HG03175 (cell line): ENCODE results near the gene SLC45A1.

ENCODE experiments used
- ATAC-seq: cut with Tn5 transposase; IDR thresholded peaks from one replicate; pipeline ENCODE4 v1.9.1; 2021; ENCODE audit warnings: mild to moderate bottlenecking, moderate library complexity; ENCODE audit not compliant: unreplicated experiment

The SLC45A1 gene

DNA sequence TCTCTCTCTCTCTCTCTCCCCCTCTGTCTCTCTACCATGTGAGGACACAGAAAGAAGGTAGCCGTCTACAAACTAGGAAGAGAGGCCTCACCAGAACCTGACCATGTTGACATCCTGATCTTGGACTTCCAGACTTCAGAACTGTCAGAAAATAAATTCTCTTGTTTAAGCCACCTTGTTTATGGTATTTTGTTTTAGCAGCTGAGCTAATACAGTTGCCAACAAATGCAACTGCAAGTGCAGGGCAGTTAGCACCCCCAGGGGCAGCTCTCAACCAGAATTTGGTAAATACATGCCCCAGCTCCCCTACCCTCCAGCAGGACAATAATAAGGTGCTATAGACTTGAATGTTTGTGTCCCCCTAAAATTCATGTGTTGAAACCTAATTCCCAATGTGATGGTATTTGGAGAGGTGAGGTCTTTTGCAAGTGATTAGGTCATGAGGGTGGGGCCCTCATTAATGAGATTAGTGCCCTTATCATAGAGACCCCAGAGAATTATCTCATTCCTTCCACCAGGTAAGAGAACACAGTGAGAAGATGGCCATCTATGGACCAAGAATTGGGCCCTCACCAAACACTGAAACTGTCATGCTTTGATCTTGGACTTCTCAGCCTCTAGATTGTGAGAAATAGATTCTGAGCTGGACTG lies 6.7 kb upstream of the SLC45A1 start:
- no peak for ATAC-seq

DNA sequence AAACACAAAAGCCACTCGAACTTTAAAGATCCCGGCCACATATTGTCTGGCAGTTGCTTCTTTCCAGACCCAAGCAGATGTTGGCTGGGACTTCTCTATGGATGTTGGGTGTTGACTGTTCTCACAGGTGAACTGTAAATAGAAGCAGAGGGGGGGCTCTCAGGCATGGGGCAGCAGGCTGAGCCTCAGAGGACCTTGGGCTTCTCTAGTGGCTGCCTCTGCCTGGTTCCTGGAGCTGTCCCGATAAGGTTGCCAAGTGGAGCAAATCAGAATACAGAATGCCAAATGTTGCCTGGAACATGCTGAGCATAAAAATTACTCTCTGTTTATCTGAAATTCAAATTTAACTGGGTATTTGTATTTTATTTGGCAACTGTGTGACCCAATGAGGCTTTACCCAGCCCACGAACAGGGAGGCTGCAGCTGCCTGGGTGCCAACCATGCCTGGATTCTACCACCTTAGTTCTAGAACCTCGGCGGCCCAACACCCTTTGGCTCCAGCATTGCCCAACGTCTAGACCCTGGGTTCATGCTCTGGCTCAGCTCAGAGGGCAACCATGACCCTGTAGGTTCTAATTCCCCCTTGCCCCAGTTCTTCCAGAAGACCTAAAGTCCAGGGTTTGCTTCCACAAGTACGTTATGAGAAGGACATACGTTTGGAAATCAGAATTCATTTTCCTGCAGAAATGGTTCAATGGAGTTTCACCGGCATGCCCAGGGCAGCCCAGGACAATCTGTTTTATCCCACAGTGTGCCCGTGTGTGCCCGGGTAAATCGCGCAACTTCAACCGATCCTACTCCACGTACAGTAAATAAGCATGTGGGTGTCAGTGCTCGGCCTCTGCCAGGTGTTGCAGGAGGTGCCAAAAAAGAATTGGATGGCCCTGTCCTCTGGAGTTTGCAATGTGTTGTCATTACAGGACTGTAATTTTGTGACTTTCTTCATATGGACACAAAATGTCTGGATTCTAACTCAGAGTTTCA lies 5.4 kb upstream of the SLC45A1 start:
- no peak for ATAC-seq

DNA sequence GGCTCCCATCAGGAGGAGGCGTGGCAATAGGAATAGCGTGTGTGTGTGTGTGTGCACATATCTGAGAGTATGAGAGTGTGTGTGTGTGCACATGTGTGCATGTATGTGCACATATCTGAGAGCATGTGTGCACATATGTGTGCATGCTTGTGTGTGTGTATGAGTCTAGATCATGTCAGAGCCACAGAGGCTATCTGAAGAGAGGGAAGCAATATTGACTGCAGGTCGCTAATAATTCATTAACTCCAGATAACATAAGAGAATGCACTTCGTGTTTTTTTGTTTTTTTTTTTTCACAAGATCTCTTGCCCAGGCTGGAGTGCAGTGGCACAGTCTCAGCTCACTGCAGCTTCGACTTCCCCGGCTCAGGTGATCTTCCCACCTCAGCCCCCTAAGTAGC lies 4.7 kb upstream of the SLC45A1 start:
- ATAC-seq, result no peak

DNA sequence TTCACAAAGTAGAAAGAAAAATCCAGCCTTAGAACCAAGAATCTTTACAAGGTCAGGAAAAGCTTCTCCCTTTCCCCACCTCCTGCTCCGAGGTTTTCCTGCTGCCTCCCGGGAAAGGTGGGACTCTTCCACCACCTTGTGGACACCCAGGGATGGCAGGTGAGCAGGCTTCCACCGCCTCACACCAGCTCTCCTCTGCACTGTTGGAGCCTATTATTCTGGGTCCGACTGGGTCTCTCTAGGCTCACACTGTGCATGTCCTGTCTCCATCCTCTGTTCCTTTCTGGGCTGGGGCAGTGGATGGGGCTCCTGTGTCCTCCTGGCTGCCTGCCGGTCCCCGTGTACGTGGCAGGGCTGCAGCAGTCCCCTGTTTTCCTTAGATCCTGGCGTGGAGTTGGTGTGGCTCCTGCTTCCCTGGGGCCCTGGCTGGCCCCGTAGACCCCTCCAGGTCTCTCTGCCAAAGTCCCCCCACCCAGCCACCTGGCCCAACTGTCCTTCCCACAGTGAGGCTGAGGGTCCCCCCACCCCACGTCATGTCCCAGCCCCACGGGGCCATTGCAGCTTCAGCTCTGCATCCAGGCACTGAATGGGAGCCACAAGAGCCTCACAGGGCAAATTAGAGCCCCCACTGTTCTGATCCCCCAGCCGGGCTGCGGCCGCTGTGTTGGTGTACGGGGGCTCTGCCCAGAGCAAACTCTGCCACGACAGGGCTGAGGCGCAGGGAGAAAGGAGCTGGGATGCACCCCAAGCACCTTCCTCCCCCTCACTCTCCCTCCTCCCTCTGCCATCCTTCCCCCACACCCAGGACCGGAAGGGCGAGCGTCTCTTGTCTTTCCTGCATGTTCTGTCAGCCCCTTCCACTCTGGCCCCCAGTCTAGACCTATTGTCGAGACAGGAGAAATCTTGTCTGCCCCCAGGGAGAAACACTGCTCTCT lies 3.3 kb upstream of the SLC45A1 start:
- ATAC-seq, result peak; percentile 47

DNA sequence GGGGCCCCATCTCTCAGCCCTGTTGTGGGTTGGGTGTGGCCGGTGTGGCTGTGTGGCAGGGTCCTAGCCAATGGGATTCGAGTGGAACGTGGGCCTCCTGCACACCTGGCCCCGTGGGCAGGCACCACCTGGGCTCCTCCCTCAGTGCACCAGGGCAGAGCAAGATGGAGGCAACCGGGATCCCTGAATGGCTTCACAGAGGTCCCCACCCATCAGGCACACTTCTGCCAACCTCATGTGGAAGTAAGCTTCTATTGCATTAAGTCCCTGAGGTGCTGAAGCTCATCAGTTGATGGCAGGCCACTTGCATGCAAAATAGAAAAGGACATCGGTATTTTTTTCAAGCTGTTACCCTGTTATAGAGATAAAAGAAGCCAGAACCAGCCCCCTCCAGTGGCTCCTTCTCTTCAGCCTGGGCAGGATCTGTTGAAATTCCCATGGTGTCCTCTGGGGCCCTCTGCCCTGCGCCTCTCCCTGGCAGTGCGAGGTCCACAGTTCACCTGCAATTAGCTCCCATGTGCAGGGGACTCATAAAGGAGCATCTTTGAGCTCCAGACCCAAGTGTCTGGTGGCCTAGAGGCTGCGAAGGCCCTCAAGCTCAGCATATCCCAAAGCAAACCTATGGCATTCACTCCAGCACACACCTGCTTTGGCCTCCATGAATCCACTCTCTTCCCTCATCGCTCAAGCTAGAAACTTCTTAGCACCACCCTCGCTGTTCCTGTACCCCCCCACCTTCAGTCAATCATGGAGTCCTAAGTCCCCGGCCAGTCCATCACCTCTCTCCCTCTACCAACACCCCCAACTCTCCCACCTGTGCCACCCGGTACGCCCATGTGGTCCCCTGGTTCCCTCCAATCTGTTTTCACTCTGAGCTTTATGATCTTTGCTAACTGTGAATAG lies 2.1 kb upstream of the SLC45A1 start:
- ATAC-seq, result no peak

DNA sequence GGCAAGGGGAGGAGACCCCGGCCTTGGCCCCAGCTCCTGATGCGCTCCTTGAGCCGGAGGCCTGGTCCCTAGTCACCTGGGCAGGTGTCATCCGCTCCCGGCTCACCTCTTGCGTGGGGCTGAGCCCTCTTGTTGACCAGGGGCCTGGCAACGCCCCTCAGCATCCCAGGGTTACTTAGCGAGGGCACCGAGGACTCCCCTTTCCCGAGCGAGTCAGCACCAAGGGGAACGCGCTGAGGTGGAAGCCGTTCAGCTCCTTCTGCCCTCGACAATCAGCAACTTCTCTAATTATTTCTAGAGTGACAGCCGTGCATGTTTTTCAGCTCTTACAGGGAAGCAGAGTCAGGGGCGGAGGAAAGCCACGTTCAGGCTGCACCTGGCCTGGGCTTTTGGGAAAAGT lies 522 bp downstream of the SLC45A1 start:
- no peak for ATAC-seq

DNA sequence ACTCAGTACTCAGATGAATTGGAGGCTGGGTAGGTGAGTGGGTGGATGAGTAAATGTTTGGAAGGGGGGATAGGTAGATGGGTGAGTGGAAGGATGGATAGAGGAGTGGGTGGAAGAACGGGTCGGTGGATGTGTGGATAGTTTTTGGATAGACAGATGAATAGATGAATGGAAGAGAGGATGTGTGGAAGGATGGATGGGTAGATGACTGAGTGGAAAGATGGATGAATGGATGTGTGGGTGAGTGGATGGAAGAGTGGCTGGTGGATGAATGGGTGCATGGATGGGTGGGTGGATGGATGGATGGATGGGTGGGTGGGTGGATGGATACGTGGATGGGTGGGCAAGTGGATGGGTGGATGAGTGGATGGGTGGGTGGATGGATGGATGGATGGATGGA lies 3.7 kb downstream of the SLC45A1 start:
- ATAC-seq, result no peak

DNA sequence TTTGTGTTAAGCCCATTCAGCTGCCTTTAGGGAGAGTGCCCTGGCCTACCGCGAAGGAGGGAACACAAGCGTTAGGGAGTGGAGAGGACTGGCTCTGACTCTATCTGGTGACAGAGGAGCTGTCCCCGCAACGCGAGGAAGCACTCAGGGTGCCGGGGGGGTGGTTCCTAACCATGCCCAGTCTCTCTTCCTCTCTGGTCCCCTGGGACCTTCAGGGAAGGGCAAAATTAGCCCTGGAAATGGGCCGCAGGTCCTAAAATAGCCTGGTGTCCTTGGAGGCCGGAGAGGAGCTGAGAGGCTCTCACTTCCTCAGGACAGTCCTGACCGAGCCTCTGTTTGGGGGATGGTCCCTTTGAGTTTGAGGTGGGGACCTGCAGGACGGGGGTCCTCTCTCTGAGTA lies 5.8 kb downstream of the SLC45A1 start:
- ATAC-seq, result no peak

DNA sequence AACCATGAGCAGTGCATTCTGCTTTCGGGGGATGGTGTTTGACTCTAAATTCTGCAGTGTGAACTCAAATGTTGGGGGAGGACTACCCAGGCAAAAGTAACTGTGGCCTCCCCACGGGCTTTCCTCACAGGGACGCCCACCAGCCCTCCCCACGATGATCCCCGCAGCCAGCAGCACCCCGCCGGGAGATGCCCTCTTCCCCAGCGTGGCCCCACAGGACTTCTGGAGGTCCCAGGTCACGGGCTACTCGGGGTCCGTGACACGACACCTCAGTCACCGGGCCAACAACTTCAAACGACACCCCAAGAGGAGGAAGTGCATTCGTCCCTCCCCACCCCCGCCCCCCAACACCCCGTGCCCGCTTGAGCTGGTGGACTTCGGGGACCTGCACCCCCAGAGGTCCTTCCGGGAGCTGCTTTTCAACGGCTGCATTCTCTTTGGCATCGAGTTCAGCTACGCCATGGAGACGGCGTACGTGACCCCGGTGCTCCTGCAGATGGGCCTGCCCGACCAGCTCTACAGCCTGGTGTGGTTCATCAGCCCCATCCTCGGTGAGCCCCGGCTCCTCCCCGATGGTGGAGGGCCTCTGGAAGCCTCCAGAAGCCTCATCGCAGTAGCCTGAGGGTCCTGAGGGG lies 6.4 kb downstream of the SLC45A1 start:
- ATAC-seq, result no peak

DNA sequence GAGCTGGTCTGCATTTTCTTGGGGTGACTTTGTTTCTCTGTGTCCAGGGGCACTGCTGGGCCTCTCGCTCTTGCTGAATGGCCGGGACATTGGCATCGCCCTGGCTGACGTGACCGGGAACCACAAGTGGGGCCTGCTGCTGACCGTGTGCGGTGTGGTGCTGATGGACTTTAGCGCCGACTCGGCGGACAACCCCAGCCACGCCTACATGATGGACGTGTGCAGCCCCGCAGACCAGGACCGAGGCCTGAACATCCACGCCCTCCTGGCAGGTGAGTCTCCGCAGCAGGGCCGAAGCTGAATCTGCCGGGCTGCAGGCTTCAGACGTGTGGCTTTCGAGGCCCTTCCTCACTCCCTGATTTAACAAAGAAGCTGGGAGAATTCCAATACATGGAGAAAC lies 7.9 kb downstream of the SLC45A1 start:
- ATAC-seq, result no peak

DNA sequence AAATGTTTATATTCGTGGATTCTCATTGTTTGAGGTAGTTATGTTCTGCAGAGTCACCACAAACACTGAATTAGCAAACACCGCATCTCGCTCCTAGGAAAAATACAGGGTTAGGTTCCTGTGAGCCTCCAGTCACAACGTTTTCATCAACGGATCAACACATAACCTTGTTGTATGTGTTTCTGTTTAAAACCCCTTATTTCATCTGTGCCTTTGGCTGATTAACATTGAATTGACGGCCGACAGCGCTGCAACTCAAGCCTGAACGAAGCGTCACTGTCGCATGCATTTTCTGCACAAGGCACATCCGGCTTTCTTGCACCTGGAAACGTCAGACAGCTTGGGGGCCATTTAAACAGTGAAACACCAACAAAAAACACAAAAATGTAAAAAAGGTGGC lies 8.4 kb downstream of the SLC45A1 start:
- no peak for ATAC-seq

DNA sequence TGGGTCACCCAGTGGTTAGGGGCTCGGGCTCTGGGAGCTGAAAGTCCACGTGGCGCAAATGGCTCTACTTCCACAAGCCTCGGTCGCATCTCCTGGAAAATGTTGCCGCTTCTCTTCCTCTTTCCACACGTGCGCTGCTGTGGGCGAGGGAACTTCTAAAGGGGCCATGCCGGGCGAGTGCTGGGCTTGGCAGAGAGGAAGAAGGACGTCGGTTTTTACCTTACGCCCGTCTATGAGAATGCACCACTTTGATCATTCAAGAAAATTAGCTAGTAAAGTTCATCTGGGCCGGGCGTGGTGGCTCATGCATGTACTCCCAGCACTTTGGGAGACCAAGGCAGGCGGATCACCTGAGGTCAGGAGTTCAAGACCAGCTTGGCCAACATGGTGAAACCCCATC lies 10.4 kb downstream of the SLC45A1 start:
- ATAC-seq, result no peak

DNA sequence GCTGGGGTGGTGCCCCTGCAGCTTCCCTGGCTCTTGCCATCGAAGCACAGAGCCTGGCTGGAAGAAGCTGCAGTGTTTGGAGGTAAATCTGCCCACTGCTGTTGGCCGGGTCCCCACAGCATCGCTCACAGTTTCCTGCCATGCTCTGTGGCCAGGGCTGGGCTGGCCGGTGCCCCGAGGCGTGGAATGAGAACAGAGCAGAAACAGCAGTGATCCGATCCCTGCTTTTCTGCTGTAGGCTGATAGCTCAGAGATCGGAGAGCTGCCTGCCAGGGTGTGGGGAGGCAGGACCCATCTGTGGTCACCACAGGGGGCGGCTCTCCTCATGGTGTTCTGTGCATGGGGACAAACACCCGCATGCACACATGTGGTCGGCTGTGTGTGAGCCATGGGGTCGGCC lies 11.5 kb downstream of the SLC45A1 start:
- no peak for ATAC-seq

DNA sequence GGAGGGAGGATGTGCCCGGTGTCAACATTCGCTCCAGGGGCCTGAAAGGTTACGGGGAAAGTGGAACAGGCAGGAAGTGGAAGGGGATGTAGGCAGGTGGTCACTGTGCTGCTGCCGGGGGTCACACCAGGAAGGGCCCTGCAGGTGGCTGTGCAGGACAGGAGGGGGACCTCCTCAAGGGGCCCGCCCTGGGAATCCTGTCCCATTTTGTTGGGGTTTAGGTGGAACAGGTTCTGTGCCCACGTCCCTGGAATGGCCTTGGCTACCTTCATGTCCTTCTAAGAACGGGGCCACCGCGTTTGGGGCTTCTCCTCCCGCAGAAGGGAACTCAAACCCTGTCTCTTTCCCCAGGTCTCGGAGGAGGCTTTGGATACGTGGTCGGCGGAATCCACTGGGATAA lies 11.9 kb downstream of the SLC45A1 start:
- no peak for ATAC-seq

DNA sequence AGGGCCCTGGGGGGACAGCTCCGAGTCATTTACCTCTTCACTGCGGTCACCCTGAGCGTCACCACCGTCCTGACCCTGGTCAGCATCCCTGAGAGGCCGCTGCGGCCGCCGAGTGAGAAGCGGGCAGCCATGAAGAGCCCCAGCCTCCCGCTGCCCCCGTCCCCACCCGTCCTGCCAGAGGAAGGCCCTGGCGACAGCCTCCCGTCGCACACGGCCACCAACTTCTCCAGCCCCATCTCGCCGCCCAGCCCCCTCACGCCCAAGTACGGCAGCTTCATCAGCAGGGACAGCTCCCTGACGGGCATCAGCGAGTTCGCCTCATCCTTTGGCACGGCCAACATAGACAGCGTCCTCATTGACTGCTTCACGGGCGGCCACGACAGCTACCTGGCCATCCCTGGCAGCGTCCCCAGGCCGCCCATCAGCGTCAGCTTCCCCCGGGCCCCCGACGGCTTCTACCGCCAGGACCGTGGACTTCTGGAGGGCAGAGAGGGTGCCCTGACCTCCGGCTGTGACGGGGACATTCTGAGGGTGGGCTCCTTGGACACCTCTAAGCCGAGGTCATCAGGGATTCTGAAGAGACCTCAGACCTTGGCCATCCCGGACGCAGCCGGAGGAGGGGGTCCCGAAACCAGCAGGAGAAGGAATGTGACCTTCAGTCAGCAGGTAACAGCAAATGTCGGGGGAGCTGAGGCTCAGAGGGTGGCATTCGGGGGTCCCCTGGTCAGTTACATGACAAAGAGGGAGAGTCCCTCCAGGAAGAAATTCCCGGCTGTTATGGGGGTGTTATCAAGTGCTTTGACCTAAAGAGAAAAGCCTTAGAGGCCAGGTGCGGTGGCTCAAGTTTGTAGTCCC lies 12.6 kb downstream of the SLC45A1 start:
- no peak for ATAC-seq

DNA sequence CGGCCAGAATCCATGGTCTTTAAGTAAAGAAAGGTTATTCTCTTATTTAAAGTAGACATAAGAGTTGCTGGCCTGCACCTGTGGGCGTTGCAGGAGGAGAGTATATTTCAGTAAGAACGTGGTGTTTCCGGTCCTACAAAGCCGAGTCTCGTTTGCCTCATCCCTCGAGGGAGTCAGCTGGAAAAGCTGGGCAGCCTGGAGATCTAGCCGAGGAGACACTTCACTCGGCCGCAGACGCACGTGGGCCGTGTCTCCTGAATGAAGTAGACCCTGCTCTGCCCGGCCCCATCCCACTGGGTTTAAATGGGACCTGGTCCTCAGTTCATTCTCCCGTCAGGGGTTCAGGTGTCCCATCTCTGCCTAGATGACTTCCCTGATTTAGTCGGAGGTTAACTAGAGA lies 14.9 kb downstream of the SLC45A1 start:
- no peak for ATAC-seq

DNA sequence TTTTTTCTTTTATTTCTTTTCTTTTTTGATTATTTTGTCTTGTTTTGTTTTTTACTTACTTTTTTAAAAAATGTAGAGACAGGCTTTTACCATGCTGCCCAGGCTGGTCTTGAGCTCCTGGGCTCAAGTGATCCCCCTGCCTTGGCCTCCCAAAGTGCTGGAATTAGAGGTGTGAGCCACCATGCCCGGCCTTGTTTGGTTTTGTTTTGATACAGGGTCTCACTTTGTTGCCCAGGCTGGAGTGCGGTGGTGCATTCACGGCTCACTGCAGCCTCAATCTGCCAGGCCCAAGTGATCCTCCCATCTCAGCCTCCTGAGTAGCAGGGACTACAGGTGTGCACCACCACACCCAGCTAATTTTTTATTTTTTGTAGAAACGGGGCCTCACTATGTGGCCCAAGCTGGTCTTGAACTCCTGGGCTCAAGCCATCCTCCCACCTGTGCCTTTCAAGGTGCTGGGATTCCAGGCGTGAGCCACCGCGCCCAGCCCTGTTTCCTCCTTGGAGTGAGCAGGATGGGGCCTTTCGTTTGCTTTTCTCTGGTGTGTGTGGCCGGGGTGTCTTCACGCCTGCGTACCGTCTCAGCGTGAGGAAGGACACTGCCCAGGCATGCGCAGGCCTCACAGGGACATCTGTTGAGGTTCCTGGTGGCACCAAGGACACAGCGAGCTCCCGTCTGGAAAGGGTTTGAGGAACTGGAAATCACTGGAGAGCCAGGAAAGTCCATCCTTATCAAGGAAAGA lies 15.5 kb downstream of the SLC45A1 start:
- ATAC-seq, result no peak
